ENCODE results near the gene TBX21. TPM values are rescaled to one million over a fixed set of nuclear protein-coding genes. Genes with fewer than 3 reads are reported as not detected.

The TBX21 gene
- total and polyA plus RNA-seq, 10 of the 15 experiments (the other 5 are each of a cell fraction or from before 2014, with no cell fraction given) = 0.63 to 9.6 (median 5.0) TPM

- Histone ChIP-seq H3K9ac (ENCODE audit: control insufficient read depth, insufficient read depth, low read length) (no peak overlapping the region), H3K9me3 (replicated peaks; ENCODE audit: control insufficient read depth, insufficient read depth, low read length) (no peaks in the 10 kb centered on the region), H3K27me3 (replicated peaks in 1 of 2; ENCODE audit: control insufficient read depth in 2 of 2, insufficient read depth in 2 of 2, low read length in 1 of 2) (no peaks in the 10 kb centered on the region; a peak in 1 of 4 replicates), H2AFZ (ENCODE audit: control insufficient read depth, low read depth, low read length) (no peak overlapping the region), H3K4me2 (ENCODE audit: control insufficient read depth, insufficient read depth) (no peak overlapping the region), H3K27ac (ENCODE audit: control insufficient read depth, insufficient read depth) (no peak overlapping the region), H3K79me2 (ENCODE audit: control insufficient read depth, insufficient read depth, low read length) (no peaks in the 10 kb centered on the region), H3K4me3 (no peak overlapping the region), H4K20me1 (ENCODE audit: control insufficient read depth, insufficient read depth) (no peaks in the 10 kb centered on the region; the same call in 1 of the 2 replicates), H3K4me1 (ENCODE audit: control insufficient read depth, insufficient read depth, low read length) (peaks cover 22% of the 10 kb centered on the region), H3K36me3 (ENCODE audit: control insufficient read depth in 2 of 2, insufficient read depth in 2 of 2, low read length in 1 of 2) (no peaks in the 10 kb centered on the region)
- 49% methylated on average over 25 of the region's 25 CpGs for WGBS (ENCODE audit: insufficient coverage, insufficient replicate concordance, low lambda C conversion rate, missing lambda C conversion rate)
- BruUV-seq (replicated peaks) = no TSS peak
- FAIRE-seq (peak; percentile 95), ATAC-seq (peak; percentile 60), DNase-seq (ENCODE audit: low read depth, low spot score) (no peak)
- CTCF ChIA-PET = interaction anchor here (0.7 to 9.4 kb wide), 22 partner anchors 8 to 143 kb away, joined by 3 to 242 read pairs (median 5); partner anchors contain the start of genes OSBPL7, SCRN2 and TBX21
- in situ Hi-C loops (cut with MboI) = loop anchor here (10.0 kb wide), 1 partner anchor 106 kb away; no protein-coding TSS in a partner anchor
- SMC1A ChIA-PET (ENCODE audit: uncharacterized antibody, unreplicated experiment) = interaction anchor here (0.5 to 6.5 kb wide), 17 partner anchors 9 to 91 kb away, joined by 3 to 39 read pairs (median 5); partner anchors contain the start of gene TBX21
- RAD21 ChIA-PET (ENCODE audit: unreplicated experiment) = interaction anchor here (0.9 to 9.9 kb wide), 13 partner anchors 9 to 191 kb away, joined by 3 to 142 read pairs (median 5); partner anchors contain the start of gene TBX21
- POLR2A ChIA-PET = interaction anchor here (1.0 to 9.2 kb wide), 4 partner anchors 18 to 45 kb away, joined by 4 to 76 read pairs (median 7); partner anchors contain the start of gene TBX21
- intact Hi-C loops (cut with micrococcal nuclease; ENCODE audit: unreplicated experiment) = loop anchor here (1.0 to 2.0 kb wide), 4 partner anchors 20 to 103 kb away; no protein-coding TSS in a partner anchor
- TF ChIP-seq NFYB (IDR thresholded peaks at IDR 0.05; ENCODE audit: insufficient read depth, low read depth, low read length) = no peak
- no peak for TF ChIP-seq STAT1 (conservative IDR thresholded peaks at IDR 0.05)
- peak; percentile 67 for TF ChIP-seq YY1 (IDR thresholded peaks at IDR 0.05; ENCODE audit: low read depth, low read length)
- TF ChIP-seq EZH2 (IDR thresholded peaks at IDR 0.05; ENCODE audit: borderline replicate concordance, control insufficient read depth, low read depth, low read length) = no peak
- TF ChIP-seq PRDM15 (CRISPR knock-in tag; IDR thresholded peaks at IDR 0.05) = no peak
- no peak for TF ChIP-seq DPF2 (IDR thresholded peaks at IDR 0.05)
- peak; percentile 89 for TF ChIP-seq SMC3 (IDR thresholded peaks at IDR 0.05; ENCODE audit: borderline replicate concordance, low read length)
- no peak for TF ChIP-seq SMARCA5 (IDR thresholded peaks at IDR 0.05)
- TF ChIP-seq BHLHE40 (IDR thresholded peaks at IDR 0.05; ENCODE audit: borderline replicate concordance in 1 of 2, low read depth in 2 of 2, low read length in 1 of 2) = 0 out of 4 replicates have a peak, but pooled peaks of 1 of the 2 experiments have one; percentile 3
- TF ChIP-seq HSF1 (IDR thresholded peaks at IDR 0.05; ENCODE audit: low read depth, low read length) = no peak
- peak; percentile 93 for TF ChIP-seq RAD21 (IDR thresholded peaks at IDR 0.05; ENCODE audit: insufficient read depth, low read depth, low read length)
- no peak for TF ChIP-seq STAT3 (IDR thresholded peaks at IDR 0.05; ENCODE audit: low read depth, low read length)
- no peak for TF ChIP-seq ATF2 (IDR thresholded peaks at IDR 0.05; ENCODE audit: low read length)
Measured at GRCh38 chr17:47698749-47699535, 34.1 kb upstream of the TBX21 start.

Data from GM12878 (cell line).